ENCODE results near the gene ASTN2.
A peak's percentile ranks its signal among the peaks of the same experiment; 100 is the strongest.
"Not testable (repeated sequence)": the region's sequence is repeated elsewhere in the genome, so short reads cannot be mapped to it uniquely, and the experiment has no call there.

Gene ASTN2

DNA sequence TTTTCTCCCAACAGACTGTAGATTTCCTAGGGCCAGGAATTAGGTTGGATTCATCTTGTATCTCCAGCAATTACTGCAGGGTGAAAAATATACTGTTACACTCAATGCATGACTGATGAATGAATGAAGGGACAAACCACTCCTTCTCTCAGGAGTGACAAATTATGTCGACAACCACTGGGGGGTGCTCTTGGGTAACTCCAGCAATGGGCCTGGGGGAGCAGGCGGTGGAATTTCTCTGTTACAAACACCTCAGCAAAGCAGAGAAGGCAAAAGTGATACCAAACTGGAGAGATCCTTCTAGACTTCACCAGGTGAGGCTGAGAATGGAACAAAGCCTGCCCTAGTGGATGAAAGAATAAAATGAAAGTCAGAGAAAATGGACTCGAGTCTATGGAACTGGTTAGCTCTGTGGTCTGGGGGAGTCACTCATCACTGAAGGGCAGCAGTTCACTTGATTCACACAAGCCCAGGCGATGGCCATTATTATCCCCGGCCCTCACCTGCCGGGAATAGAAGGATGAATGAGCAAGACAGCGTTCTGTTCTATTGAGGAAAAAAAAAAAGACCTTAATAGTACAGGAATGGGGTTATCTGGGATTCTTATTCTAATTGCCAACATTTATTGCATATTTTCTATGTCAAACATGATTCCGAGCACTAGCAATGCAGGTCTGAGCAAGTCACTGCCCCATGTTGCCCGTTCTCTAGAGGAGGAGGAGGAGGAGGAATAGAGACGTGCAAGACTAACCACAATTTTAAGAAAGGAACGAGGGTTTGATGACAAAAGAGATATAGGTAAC is 341.1 kb downstream of the ASTN2 start:
- Histone ChIP-seq H3K4me2 (ENCODE audit: insufficient read depth, low read length) (no peak overlapping the region), H3K9me3 (ENCODE audit: insufficient read depth, low read length, severe bottlenecking) (no peaks in the 10 kb centered on the region), H3K79me2 (ENCODE audit: insufficient read depth, low read length) (no peaks in the 10 kb centered on the region), H3K9ac (ENCODE audit: low read depth, low read length) (no peak overlapping the region), H3K4me3 (ENCODE audit: low read depth in 1 of 2, low read length in 2 of 2) (no peak overlapping the region), H3K36me3 (ENCODE audit: insufficient read depth, low read length) (no peaks in the 10 kb centered on the region), H4K20me1 (ENCODE audit: insufficient read depth, low read length) (no peaks in the 10 kb centered on the region), H3K27ac (ENCODE audit: low read length) (no peak overlapping the region), H2AFZ (ENCODE audit: low read depth, low read length) (no peak overlapping the region), H3K4me1 (ENCODE audit: insufficient read depth, low read length) (no peaks in the 10 kb centered on the region), H3K27me3 (ENCODE audit: insufficient read depth, low read length, poor library complexity) (no peaks in the 10 kb centered on the region)
- TF ChIP-seq, protein P1, sequence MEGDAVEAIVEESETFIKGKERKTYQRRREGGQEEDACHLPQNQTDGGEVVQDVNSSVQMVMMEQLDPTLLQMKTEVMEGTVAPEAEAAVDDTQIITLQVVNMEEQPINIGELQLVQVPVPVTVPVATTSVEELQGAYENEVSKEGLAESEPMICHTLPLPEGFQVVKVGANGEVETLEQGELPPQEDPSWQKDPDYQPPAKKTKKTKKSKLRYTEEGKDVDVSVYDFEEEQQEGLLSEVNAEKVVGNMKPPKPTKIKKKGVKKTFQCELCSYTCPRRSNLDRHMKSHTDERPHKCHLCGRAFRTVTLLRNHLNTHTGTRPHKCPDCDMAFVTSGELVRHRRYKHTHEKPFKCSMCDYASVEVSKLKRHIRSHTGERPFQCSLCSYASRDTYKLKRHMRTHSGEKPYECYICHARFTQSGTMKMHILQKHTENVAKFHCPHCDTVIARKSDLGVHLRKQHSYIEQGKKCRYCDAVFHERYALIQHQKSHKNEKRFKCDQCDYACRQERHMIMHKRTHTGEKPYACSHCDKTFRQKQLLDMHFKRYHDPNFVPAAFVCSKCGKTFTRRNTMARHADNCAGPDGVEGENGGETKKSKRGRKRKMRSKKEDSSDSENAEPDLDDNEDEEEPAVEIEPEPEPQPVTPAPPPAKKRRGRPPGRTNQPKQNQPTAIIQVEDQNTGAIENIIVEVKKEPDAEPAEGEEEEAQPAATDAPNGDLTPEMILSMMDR (IDR thresholded peaks at IDR 0.05; ENCODE audit: borderline replicate concordance, extremely low read depth, low read length, poor library complexity, severe bottlenecking): peak; percentile 47
- no peak for TF ChIP-seq EZH2 (IDR thresholded peaks at IDR 0.05; ENCODE audit: borderline replicate concordance, low read depth, low read length, severe bottlenecking)
- peak; percentile 5 for DNase-seq
- ATAC-seq (ENCODE audit: insufficient read depth, low read depth): no peak

DNA sequence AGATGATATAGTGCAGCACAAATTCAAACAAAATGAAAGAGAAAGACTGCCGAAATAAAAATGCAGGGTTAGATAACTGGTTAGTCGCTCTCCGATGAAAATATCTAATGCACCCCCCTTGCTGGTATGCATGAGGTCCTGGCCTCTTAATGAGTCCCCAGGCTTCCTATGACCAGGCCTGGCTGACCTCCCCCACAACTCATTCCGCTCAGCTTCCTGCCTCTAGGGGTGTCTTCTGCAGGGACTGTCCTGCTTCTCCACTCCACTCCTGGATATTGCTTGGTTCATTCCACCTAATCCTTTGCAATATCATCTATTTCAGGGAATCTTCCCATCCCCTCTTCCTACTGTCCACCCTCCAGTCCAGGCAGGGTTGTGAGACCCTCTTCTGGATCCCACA is 341.8 kb downstream of the ASTN2 start:
- Histone ChIP-seq H3K79me2 (ENCODE audit: insufficient read depth, low read length) (no peaks in the 10 kb centered on the region), H3K9ac (ENCODE audit: low read depth, low read length) (no peak overlapping the region), H3K4me1 (ENCODE audit: insufficient read depth, low read length) (no peaks in the 10 kb centered on the region), H4K20me1 (ENCODE audit: insufficient read depth, low read length) (no peaks in the 10 kb centered on the region), H3K36me3 (ENCODE audit: insufficient read depth, low read length) (no peaks in the 10 kb centered on the region), H2AFZ (ENCODE audit: low read depth, low read length) (no peak overlapping the region), H3K4me3 (ENCODE audit: low read depth in 1 of 2, low read length in 2 of 2) (no peak overlapping the region), H3K27ac (ENCODE audit: low read length) (no peak overlapping the region), H3K9me3 (ENCODE audit: insufficient read depth, low read length, severe bottlenecking) (no peaks in the 10 kb centered on the region), H3K4me2 (ENCODE audit: insufficient read depth, low read length) (no peak overlapping the region), H3K27me3 (ENCODE audit: insufficient read depth, low read length, poor library complexity) (no peaks in the 10 kb centered on the region)
- ATAC-seq (ENCODE audit: insufficient read depth, low read depth) (no peak), DNase-seq (no peak)
- no peak for TF ChIP-seq EZH2 (IDR thresholded peaks at IDR 0.05; ENCODE audit: borderline replicate concordance, low read depth, low read length, severe bottlenecking)
- TF ChIP-seq, protein P1 (IDR thresholded peaks at IDR 0.05; ENCODE audit: borderline replicate concordance, extremely low read depth, low read length, poor library complexity, severe bottlenecking): no peak

DNA sequence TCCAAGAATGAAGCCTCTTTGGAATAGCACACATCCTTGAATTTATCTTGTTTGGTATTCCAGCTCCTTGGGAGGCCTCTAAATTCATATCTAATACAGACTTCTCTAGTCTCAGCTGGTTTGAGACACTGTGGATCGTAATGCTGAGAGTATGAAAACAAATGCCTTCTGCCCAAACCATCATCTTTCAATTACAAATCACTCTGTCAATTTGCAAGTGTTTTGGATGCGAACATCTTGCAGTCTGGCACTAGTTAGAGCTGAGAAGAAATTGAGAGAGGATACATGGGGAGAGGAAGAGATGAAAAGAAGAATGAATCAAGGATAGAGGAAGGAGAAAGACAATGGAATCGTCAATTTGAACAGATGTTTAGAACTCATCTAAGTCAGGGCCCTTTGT is 342.6 kb downstream of the ASTN2 start:
- no peak overlapping the region for H2AFZ ChIP-seq (ENCODE audit: low read depth, low read length)
- H3K36me3 ChIP-seq (ENCODE audit: insufficient read depth, low read length): no peaks in the 10 kb centered on the region
- no peaks in the 10 kb centered on the region for H3K79me2 ChIP-seq (ENCODE audit: insufficient read depth, low read length)
- ATAC-seq (ENCODE audit: insufficient read depth, low read depth) (no peak), DNase-seq (no peak)
- TF ChIP-seq, protein P1 (IDR thresholded peaks at IDR 0.05; ENCODE audit: borderline replicate concordance, extremely low read depth, low read length, poor library complexity, severe bottlenecking): no peak
- TF ChIP-seq EZH2 (IDR thresholded peaks at IDR 0.05; ENCODE audit: borderline replicate concordance, low read depth, low read length, severe bottlenecking): no peak
- H3K4me2 ChIP-seq (ENCODE audit: insufficient read depth, low read length): no peak overlapping the region
- no peaks in the 10 kb centered on the region for H3K9me3 ChIP-seq (ENCODE audit: insufficient read depth, low read length, severe bottlenecking)
- H3K27me3 ChIP-seq (ENCODE audit: insufficient read depth, low read length, poor library complexity): no peaks in the 10 kb centered on the region
- no peaks in the 10 kb centered on the region for H3K4me1 ChIP-seq (ENCODE audit: insufficient read depth, low read length)
- H4K20me1 ChIP-seq (ENCODE audit: insufficient read depth, low read length): no peaks in the 10 kb centered on the region
- H3K27ac ChIP-seq (ENCODE audit: low read length): no peak overlapping the region
- no peak overlapping the region for H3K9ac ChIP-seq (ENCODE audit: low read depth, low read length)
- no peak overlapping the region for H3K4me3 ChIP-seq (ENCODE audit: low read depth in 1 of 2, low read length in 2 of 2)

DNA sequence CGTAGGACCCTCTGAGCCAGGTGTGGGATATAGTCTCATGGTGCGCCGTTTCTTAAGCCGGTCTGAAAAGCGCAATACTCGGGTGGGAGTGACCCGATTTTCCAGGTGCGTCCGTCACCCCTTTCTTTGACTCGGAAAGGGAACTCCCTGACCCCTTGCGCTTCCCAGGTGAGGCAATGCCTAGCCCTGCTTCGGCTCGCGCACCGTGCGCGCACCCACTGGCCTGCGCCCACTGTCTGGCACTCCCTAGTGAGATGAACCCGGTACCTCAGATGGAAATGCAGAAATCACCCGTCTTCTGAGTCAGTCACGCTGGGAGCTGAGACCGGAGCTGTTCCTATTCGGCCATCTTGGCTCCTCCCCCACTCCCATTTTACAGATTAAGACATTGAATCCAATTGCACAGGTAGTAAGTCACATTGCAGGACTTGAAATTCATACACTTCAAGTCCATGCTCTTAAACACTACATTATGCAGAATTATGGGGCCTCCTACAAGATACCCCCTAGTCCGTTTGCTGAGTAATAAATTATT is 343.1 kb downstream of the ASTN2 start:
- not testable (repeated sequence) for DNase-seq; H3K79me2 ChIP-seq (ENCODE audit: insufficient read depth, low read length); H3K27me3 ChIP-seq (ENCODE audit: insufficient read depth, low read length, poor library complexity); H3K27ac ChIP-seq (ENCODE audit: low read length); H4K20me1 ChIP-seq (ENCODE audit: insufficient read depth, low read length); H3K9ac ChIP-seq (ENCODE audit: low read depth, low read length); H3K4me2 ChIP-seq (ENCODE audit: insufficient read depth, low read length); ATAC-seq (ENCODE audit: insufficient read depth, low read depth); H3K36me3 ChIP-seq (ENCODE audit: insufficient read depth, low read length); H3K9me3 ChIP-seq (ENCODE audit: insufficient read depth, low read length, severe bottlenecking); H3K4me3 ChIP-seq (ENCODE audit: low read depth in 1 of 2, low read length in 2 of 2); H3K4me1 ChIP-seq (ENCODE audit: insufficient read depth, low read length); H2AFZ ChIP-seq (ENCODE audit: low read depth, low read length)

Data from DND-41 (cell line).